Hepatocyte (in vitro differentiated cells): ENCODE results near the gene MAPRE2. TPM values are rescaled to one million over a fixed set of nuclear protein-coding genes. Genes with fewer than 3 reads are reported as not detected.

Experiments
- DNase-seq: peaks from one replicate; pipeline ENCODE4 v3.0.0-alpha.2; 2016; ENCODE audit warnings: low spot score
- H2AFZ ChIP-seq: fragments of 200-600 bp; sonication (generic); 2 replicates; pipeline ENCODE4 v1.6.0; 2016; ENCODE audit warnings: antibody characterized with exemption, mild to moderate bottlenecking
- H3K27ac ChIP-seq: fragments of 200-600 bp; sonication (generic); 2 replicates; pipeline ENCODE4 v1.5.1; 2016; ENCODE audit warnings: mild to moderate bottlenecking
- H3K27me3 ChIP-seq: fragments of 200-600 bp; sonication (generic); 2 replicates; pipeline ENCODE4 v1.6.1; 2016
- H3K36me3 ChIP-seq: fragments of 200-600 bp; sonication (generic); replicated peaks from 2 replicates; pipeline ENCODE4 v1.5.1; 2016; ENCODE audit warnings: low read depth; ENCODE audit not compliant: insufficient read depth
- H3K4me1 ChIP-seq: fragments of 200-600 bp; sonication (generic); 2 replicates; pipeline ENCODE4 v1.5.1; 2016; ENCODE audit warnings: mild to moderate bottlenecking, moderate library complexity; ENCODE audit not compliant: insufficient read depth
- H3K4me2 ChIP-seq: fragments of 200-600 bp; sonication (generic); 2 replicates; pipeline ENCODE4 v1.6.0; 2016
- H3K4me3 ChIP-seq: fragments of 200-600 bp; sonication (generic); 2 replicates; pipeline ENCODE4 v1.5.1; 2016; ENCODE audit warnings: mild to moderate bottlenecking
- H3K79me2 ChIP-seq: fragments of 200-600 bp; sonication (generic); 2 replicates; pipeline ENCODE4 v1.6.0; 2017; ENCODE audit warnings: mild to moderate bottlenecking
- H3K9me2 ChIP-seq: fragments of 200-600 bp; sonication (generic); replicated peaks from 2 replicates; pipeline ENCODE4 v1.6.0; 2017; ENCODE audit warnings: mild to moderate bottlenecking; ENCODE audit not compliant: insufficient read depth
- H3K9me3 ChIP-seq: fragments of 200-600 bp; sonication (generic); 2 replicates; pipeline ENCODE4 v1.5.1; 2016; ENCODE audit warnings: low read depth, mild to moderate bottlenecking
- H4K20me1 ChIP-seq: fragments of 200-600 bp; sonication (generic); 2 replicates; pipeline ENCODE4 v1.6.0; 2016; ENCODE audit warnings: mild to moderate bottlenecking; ENCODE audit not compliant: insufficient read depth, poor library complexity, severe bottlenecking
- CTCF ChIP-seq: fragments of 200-600 bp; sonication (generic); IDR thresholded peaks from 2 replicates; pipeline ENCODE4 v1.5.1; 2016; ENCODE audit warnings: antibody characterized with exemption, mild to moderate bottlenecking; ENCODE audit not compliant: poor library complexity
- EZH2 ChIP-seq: fragments of 200-600 bp; sonication (generic); IDR thresholded peaks from 2 replicates; pipeline ENCODE4 v1.6.1; 2016; ENCODE audit warnings: antibody characterized with exemption, mild to moderate bottlenecking, borderline replicate concordance
- EZH2phosphoT487 ChIP-seq: fragments of 200-600 bp; sonication (generic); IDR thresholded peaks from one replicate; pipeline ENCODE4 v1.6.1; 2018; ENCODE audit warnings: antibody characterized with exemption, mild to moderate bottlenecking, low read depth, moderate library complexity; ENCODE audit not compliant: unreplicated experiment, severe bottlenecking
- WGBS: methylation state at CpG from one replicate; pipeline ENCODE4 v1.1.6; 2016; ENCODE audit warnings: low lambda C conversion rate; ENCODE audit errors: missing lambda C conversion rate; 5-methylcytosine and 5-hydroxymethylcytosine counted together
- polyA plus RNA-seq: library from polyadenylated mRNA; unstranded; fragments of >200 nt; fragmentation: Nextera tagmentation; extraction: Ambion mirVana; gene quantifications from 2 replicates; pipeline ENCODE4 v1.2.1, GENCODE V29; 2016
- total RNA-seq: library from RNA; depleted of rRNA; stranded (reverse); fragments of >200 nt; gene quantifications from 2 replicates; pipeline ENCODE4 v1.2.3, GENCODE V29; 2014

MAPRE2 gene
- total and polyA plus RNA-seq, 2 experiments from 2014 or later, result 19.1 to 27.6 TPM

- H4K20me1 ChIP-seq, result no peaks in the 10 kb centered on the region
- H2AFZ ChIP-seq, result no peak overlapping the region
- no peaks in the 10 kb centered on the region for H3K36me3 ChIP-seq
- no peak overlapping the region for H3K27ac ChIP-seq
- TF ChIP-seq CTCF (no peak), EZH2phosphoT487 (no peak), EZH2 (no peak)
- whole genome bisulfite sequencing, result 79% methylated on average over 2 of the region's 2 CpGs
- DNase-seq, result no peak
- no peak overlapping the region for H3K4me3 ChIP-seq
- H3K4me1 ChIP-seq, result no peaks in the 10 kb centered on the region
- no peaks in the 10 kb centered on the region for H3K9me2 ChIP-seq
- no peak overlapping the region for H3K4me2 ChIP-seq
- no peaks in the 10 kb centered on the region for H3K9me3 ChIP-seq
- H3K27me3 ChIP-seq, result no peaks in the 10 kb centered on the region
- H3K79me2 ChIP-seq, result no peaks in the 10 kb centered on the region
Observed at GRCh38 chr18:35002120-35002519, 39.1 kb upstream of the MAPRE2 start.

- Histone ChIP-seq H2AFZ (no peak overlapping the region), H4K20me1 (no peaks in the 10 kb centered on the region), H3K9me3 (no peaks in the 10 kb centered on the region), H3K9me2 (no peaks in the 10 kb centered on the region), H3K36me3 (no peaks in the 10 kb centered on the region), H3K4me2 (no peak overlapping the region), H3K79me2 (no peaks in the 10 kb centered on the region), H3K4me1 (no peaks in the 10 kb centered on the region), H3K4me3 (no peak overlapping the region), H3K27me3 (no peaks in the 10 kb centered on the region), H3K27ac (no peak overlapping the region)
- 45% methylated on average over 7 of the region's 7 CpGs for WGBS
- TF ChIP-seq CTCF (peak; percentile 75), EZH2 (no peak), EZH2phosphoT487 (no peak)
- DNase-seq, result peak; percentile 70
Observed at GRCh38 chr18:35005963-35006577, 35.1 kb upstream of the MAPRE2 start.

- Histone ChIP-seq H3K4me1 (no peaks in the 10 kb centered on the region), H3K9me2 (no peaks in the 10 kb centered on the region), H4K20me1 (no peaks in the 10 kb centered on the region), H3K27me3 (no peaks in the 10 kb centered on the region), H3K9me3 (no peaks in the 10 kb centered on the region), H3K27ac (no peak overlapping the region), H3K79me2 (no peaks in the 10 kb centered on the region), H2AFZ (no peak overlapping the region), H3K4me2 (no peak overlapping the region), H3K4me3 (no peak overlapping the region), H3K36me3 (no peaks in the 10 kb centered on the region)
- 90% methylated on average over 1 of the region's 1 CpG for WGBS
- TF ChIP-seq EZH2phosphoT487, result no peak
- no peak for TF ChIP-seq EZH2
- no peak for TF ChIP-seq CTCF
- DNase-seq, result no peak
Observed at GRCh38 chr18:35010156-35010555, 31.1 kb upstream of the MAPRE2 start.

GRCh38 chr18:35010993-35011392 is 30.2 kb upstream of the MAPRE2 start:
- DNase-seq, result no peak
- H3K4me3 ChIP-seq, result no peak overlapping the region
- no peaks in the 10 kb centered on the region for H3K79me2 ChIP-seq
- H3K27me3 ChIP-seq, result no peaks in the 10 kb centered on the region
- TF ChIP-seq EZH2 (no peak), CTCF (no peak), EZH2phosphoT487 (no peak)
- H3K9me2 ChIP-seq, result no peaks in the 10 kb centered on the region
- no peak overlapping the region for H2AFZ ChIP-seq
- 89% methylated on average over 5 of the region's 5 CpGs for whole genome bisulfite sequencing
- no peaks in the 10 kb centered on the region for H3K4me1 ChIP-seq
- no peak overlapping the region for H3K27ac ChIP-seq
- H3K36me3 ChIP-seq, result no peaks in the 10 kb centered on the region
- no peak overlapping the region for H3K4me2 ChIP-seq
- no peaks in the 10 kb centered on the region for H3K9me3 ChIP-seq
- H4K20me1 ChIP-seq, result no peaks in the 10 kb centered on the region
